ENCODE data around the gene C11orf21. TPM values are rescaled to one million over a fixed set of nuclear protein-coding genes. Genes with fewer than 3 reads are reported as not detected.
"Not testable (repeated sequence)": the region's sequence is repeated elsewhere in the genome, so short reads cannot be mapped to it uniquely, and the experiment has no call there.

Gene C11orf21
- total RNA-seq, 1 donor from 2014 or later, result 12.1 TPM

- intact Hi-C loops (cut with DNase I), result no loop called here
These were observed 11.3 kb downstream of the C11orf21 start for GRCh38 chr11:2290351-2290841.

GRCh38 chr11:2289859-2290258 lies 11.9 kb downstream of the C11orf21 start:
- no peaks in the 10 kb centered on the region for H3K36me3 ChIP-seq
- no peaks in the 10 kb centered on the region for H3K9me3 ChIP-seq
- intact Hi-C loops (cut with DNase I), result no loop called here
- no peaks in the 10 kb centered on the region for H3K27me3 ChIP-seq (ENCODE audit: low read depth)
- DNase-seq (peak; percentile 33), ATAC-seq (no peak)
- H3K27ac ChIP-seq, result peak overlapping the region; percentile 3
- TF ChIP-seq CTCF (IDR thresholded peaks at IDR 0.05), result no peak
- H3K4me1 ChIP-seq, result no peaks in the 10 kb centered on the region
- H3K4me3 ChIP-seq, result no peak overlapping the region

More at GRCh38 chr11:2290351-2290841, 11.3 kb downstream of the C11orf21 start:
- H3K9me3 ChIP-seq, result no peaks in the 10 kb centered on the region
- no peaks in the 10 kb centered on the region for H3K4me1 ChIP-seq
- no peak for TF ChIP-seq CTCF (IDR thresholded peaks at IDR 0.05)
- peak; percentile 35 for DNase-seq
- no peak overlapping the region for H3K4me3 ChIP-seq
- no peaks in the 10 kb centered on the region for H3K27me3 ChIP-seq (ENCODE audit: low read depth)
- ATAC-seq, result no peak
- H3K27ac ChIP-seq, result peak overlapping the region; percentile 3
- H3K36me3 ChIP-seq, result no peaks in the 10 kb centered on the region

- Histone ChIP-seq H3K9me3 (no peaks in the 10 kb centered on the region), H3K27me3 (ENCODE audit: low read depth) (no peaks in the 10 kb centered on the region), H3K27ac (no peak overlapping the region), H3K4me1 (no peaks in the 10 kb centered on the region), H3K36me3 (no peaks in the 10 kb centered on the region), H3K4me3 (no peak overlapping the region)
- DNase-seq, result no peak
- intact Hi-C loops (cut with DNase I), result no loop called here
- ATAC-seq, result no peak
- TF ChIP-seq CTCF (IDR thresholded peaks at IDR 0.05), result no peak
These were observed 12.4 kb downstream of the C11orf21 start for GRCh38 chr11:2289350-2289749.

- Histone ChIP-seq H3K9me3 (no peaks in the 10 kb centered on the region), H3K27me3 (ENCODE audit: low read depth) (no peaks in the 10 kb centered on the region), H3K4me3 (no peak overlapping the region), H3K4me1 (no peaks in the 10 kb centered on the region), H3K27ac (no peak overlapping the region), H3K36me3 (no peaks in the 10 kb centered on the region)
- no peak for TF ChIP-seq CTCF (IDR thresholded peaks at IDR 0.05)
- DNase-seq (peak; percentile 42), ATAC-seq (no peak)
- intact Hi-C loops (cut with DNase I), result no loop called here
These were observed 14.6 kb downstream of the C11orf21 start for GRCh38 chr11:2287091-2287490.

- intact Hi-C loops (cut with DNase I); ATAC-seq; DNase-seq: not testable (repeated sequence)
These were observed 15.4 kb downstream of the C11orf21 start for GRCh38 chr11:2286350-2286749.

GRCh38 chr11:2280208-2280607 lies 21.5 kb downstream of the C11orf21 start:
- intact Hi-C loops (cut with DNase I), result no loop called here
- Histone ChIP-seq H3K27me3 (ENCODE audit: low read depth) (no peaks in the 10 kb centered on the region), H3K4me1 (no peaks in the 10 kb centered on the region), H3K27ac (no peak overlapping the region), H3K4me3 (no peak overlapping the region), H3K36me3 (no peaks in the 10 kb centered on the region), H3K9me3 (no peaks in the 10 kb centered on the region)
- no peak for TF ChIP-seq CTCF (IDR thresholded peaks at IDR 0.05)
- DNase-seq (no peak), ATAC-seq (no peak)

More at GRCh38 chr11:2286350-2286749, 15.4 kb downstream of the C11orf21 start:
- H3K27me3 ChIP-seq (ENCODE audit: low read depth); H3K36me3 ChIP-seq; H3K4me3 ChIP-seq; H3K9me3 ChIP-seq; H3K27ac ChIP-seq; H3K4me1 ChIP-seq: not testable (repeated sequence)

Data from lower lobe of right lung (tissue), 2 donors.